GM08714 (cell line): ENCODE measurements around the gene TNFSF13B.

Source experiments
- H3K4me3 ChIP-seq: fragments of 200-500 bp; sonication (Bioruptor generic); 2 replicates; pipeline ENCODE4 v1.5.1; 2014; ENCODE audit warnings: mild to moderate bottlenecking, low read length, inconsistent platforms
- ZNF274 ChIP-seq: IDR thresholded peaks from 2 replicates; pipeline ENCODE4 v1.6.1; 2012; ENCODE audit warnings: mild to moderate bottlenecking, low read depth, low read length

The TNFSF13B gene

GRCh38 chr13:108349269-108349668 lies 79.8 kb downstream of the TNFSF13B start:
- no peak overlapping the region for H3K4me3 ChIP-seq
- no peak for TF ChIP-seq ZNF274

DNA sequence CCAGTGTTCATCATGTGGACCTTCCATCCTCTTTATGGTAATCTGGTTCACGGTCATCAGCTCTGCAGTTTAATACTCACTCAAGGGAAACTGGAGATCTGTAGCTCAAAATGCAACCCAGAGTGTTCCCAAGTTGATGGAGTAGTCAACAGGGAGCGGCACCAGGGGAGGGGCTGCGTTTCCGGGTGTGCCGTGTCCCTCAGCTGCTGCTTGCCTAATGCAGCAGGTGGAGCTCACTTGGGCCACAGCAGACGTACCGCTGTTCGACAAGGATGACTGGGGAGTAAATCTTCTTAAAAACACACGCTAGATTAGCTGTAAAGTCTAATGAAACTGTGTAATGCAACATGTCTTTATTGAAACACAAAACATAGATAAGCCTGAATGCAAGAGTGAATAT lies 81.1 kb downstream of the TNFSF13B start:
- no peak overlapping the region for H3K4me3 ChIP-seq
- no peak for TF ChIP-seq ZNF274

GRCh38 chr13:108352599-108352998 lies 83.1 kb downstream of the TNFSF13B start:
- no peak overlapping the region for H3K4me3 ChIP-seq
- TF ChIP-seq ZNF274, result no peak

GRCh38 chr13:108357228-108357627 lies 87.7 kb downstream of the TNFSF13B start:
- TF ChIP-seq ZNF274, result no peak
- no peak overlapping the region for H3K4me3 ChIP-seq
